WI38 (cell line): ENCODE measurements around the gene NR2C1.
A peak's percentile ranks its signal among the peaks of the same experiment; 100 is the strongest.

Source experiments
- H3K4me3 ChIP-seq: 2 replicates; pipeline ENCODE4 v1.5.1; 2011; ENCODE audit warnings: low read depth, mild to moderate bottlenecking, control low read depth, low read length
- TF ChIP-seq, protein P1 (sequence below): IDR thresholded peaks from 2 replicates; pipeline ENCODE4 v1.5.1; 2012; ENCODE audit warnings: low read depth, mild to moderate bottlenecking, control low read depth, low read length

The NR2C1 gene

DNA sequence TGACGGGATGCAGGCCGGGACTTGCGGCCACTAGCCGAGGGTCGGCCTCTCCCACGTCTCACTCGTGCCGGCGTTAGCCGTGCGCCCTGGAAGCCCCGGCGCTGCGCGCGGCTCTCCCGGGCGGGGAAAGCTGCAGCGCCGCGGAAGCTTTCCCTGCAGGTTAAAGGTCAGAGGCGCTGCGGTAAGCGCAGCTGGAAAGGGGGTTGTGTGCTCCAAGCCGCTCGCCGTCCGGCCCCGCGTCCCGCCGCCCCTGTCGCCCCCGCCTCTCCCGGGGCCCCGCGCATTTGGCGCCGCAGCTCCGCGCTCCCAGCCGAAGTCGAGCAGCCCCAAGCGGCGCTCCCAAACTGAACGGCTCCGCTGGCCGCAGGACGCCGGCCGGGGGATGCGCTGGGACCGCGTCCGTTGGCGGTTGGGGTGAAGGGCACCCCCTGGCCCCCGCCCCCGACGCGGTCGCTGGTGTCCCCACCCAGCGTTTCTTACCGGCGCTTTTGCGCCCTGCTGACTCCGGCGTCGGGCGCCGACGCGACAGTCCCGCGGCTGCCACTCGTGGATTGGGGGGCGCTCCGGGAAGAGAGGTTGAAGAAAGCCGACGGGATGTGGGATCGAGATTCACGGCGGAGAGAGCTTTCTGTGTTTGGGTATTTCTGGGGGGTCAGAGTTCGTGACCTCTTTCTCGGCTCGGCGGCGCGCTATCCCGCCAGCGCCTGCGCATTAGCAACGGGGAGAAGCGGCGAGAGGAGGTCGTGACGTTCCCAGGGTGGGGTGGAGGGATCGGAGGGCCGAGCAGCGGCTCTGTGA, at the start of gene NR2C1:
NR2C1 (minus strand) TSS at position 719 of the 798 bp plus-strand sequence. CDS start 6,234 bp downstream, outside the sequence.
- TF ChIP-seq, protein P1, sequence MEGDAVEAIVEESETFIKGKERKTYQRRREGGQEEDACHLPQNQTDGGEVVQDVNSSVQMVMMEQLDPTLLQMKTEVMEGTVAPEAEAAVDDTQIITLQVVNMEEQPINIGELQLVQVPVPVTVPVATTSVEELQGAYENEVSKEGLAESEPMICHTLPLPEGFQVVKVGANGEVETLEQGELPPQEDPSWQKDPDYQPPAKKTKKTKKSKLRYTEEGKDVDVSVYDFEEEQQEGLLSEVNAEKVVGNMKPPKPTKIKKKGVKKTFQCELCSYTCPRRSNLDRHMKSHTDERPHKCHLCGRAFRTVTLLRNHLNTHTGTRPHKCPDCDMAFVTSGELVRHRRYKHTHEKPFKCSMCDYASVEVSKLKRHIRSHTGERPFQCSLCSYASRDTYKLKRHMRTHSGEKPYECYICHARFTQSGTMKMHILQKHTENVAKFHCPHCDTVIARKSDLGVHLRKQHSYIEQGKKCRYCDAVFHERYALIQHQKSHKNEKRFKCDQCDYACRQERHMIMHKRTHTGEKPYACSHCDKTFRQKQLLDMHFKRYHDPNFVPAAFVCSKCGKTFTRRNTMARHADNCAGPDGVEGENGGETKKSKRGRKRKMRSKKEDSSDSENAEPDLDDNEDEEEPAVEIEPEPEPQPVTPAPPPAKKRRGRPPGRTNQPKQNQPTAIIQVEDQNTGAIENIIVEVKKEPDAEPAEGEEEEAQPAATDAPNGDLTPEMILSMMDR, result no peak
- H3K4me3 ChIP-seq, result peak within 1 kb of the TSS; percentile 82

DNA sequence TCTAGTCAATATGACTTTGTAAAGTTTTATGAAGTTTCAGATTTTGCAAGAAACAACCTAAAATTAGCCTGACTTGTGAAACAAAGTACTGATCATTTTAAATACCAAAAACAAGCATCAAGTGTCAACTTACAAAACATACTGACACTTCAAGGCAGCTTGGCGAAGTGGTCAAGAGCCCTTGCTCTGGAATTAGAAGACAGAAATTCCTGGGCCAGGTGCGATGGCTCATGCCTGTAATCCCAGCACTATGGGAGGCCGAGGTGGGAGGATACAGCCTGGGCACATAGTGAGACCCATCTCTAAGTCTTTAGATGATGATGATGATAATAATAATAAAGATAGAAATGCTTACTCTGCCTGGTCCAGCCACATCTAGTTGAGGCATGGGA, 45.4 kb upstream of the NR2C1 start:
- no peak overlapping the region for H3K4me3 ChIP-seq
- TF ChIP-seq, protein P1, result no peak

DNA sequence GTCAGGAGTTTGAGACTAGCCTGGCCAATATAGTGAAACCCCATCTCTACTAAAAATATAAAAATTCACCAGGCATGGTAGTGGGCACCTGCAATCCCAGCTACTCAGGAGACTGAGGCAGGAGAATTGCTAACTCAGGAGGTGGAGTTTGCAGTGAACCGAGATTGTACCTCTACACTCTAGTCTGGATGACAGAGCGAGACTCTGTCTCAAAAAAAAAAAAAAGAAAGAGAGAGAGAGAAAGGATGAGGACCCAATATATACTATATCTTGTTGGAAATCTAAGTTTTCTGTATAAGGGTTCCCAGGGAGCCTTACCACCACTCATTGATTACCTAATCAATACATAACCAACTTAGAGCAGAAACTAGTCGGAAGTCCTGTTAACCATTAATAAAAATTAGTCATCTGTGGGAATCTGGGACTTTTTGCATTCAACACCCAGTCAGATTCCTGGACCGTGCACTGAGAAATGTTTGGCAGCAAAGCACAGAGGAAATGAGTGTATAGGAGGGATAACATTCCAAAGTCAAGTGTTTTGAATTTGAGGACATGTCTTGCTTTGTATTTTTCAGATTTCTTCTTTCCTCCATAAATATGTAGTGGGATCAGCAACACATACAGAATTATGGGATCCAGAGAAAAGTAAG, 44.8 kb upstream of the NR2C1 start:
- TF ChIP-seq, protein P1, result no peak
- H3K4me3 ChIP-seq, result no peak overlapping the region

DNA sequence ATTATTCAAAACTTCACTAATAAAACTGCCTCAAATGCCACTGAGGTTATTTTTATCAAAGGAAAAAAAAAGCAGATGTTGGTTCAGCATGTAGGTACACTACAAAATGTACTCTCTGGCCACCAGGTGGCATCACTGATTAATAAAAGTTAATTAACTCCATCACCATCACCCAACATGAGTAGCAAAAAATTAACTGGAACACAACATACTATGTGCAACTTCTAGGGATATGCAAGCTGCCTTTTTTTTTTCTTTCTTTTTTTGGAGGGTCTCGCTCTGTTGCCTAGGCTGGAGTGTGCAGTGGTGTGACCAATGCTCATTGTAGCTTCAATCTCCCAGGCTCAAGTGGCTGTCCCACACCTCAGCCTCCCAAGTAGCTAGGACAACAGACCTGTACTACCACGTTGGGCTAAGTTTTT, 43.8 kb upstream of the NR2C1 start:
- TF ChIP-seq, protein P1, result peak; percentile 12; the same call in 1 of the 2 replicates
- no peak overlapping the region for H3K4me3 ChIP-seq

DNA sequence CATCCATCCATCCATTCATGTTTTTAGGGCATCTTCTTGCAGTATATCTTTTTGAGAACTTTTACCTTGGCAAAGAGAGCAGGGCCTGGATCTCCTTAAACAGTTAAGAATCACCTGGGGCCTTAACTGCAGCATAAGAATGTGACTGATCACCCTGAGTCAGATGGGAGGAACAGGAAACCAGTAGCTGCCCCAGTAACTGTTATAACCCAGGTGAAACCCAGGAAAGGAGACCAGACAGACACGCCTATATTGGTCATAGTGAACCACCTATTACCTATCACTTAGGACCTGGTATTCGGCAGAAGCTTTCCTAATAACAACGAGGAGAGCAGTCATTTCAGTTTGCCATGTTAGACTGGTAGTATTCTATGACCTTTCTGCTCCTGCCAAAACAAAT, 43.4 kb upstream of the NR2C1 start:
- no peak overlapping the region for H3K4me3 ChIP-seq
- TF ChIP-seq, protein P1, result no peak

DNA sequence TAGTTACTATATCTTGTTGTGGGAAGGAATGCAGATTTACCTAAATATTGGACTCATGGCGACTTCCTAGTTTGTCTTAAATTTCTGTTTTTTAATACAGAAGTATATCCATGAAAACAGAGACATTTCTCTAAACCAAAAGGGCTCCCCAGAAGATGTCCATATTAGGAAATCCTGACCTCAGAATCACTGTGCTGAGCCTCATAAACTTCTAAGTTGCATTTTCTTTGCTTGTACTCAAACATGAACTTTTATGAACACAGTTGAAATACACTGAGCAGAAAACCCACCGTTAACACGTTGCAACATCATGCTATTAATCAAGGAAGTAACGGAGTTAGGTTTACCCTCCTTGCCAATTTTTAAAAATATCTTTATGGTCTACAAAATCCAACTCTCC, 42.9 kb upstream of the NR2C1 start:
- TF ChIP-seq, protein P1, result no peak
- H3K4me3 ChIP-seq, result no peak overlapping the region

DNA sequence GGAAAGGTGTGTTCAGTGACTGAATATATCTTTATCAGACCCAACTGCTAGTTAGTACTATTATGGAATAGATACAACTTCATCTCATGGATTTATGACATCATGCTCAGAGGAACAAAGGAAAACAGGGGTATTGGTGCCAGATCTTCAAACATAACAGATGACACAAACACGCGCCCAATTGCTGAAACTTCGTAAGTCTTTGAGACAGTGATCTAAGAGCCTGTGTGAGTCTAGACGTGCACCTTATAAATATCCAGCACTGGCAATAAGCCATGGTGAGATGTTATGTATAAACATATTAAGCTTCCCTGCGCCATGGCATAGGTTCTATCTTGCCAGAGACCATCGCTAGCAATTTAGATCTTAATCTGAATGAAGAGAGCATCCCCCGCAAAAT, 42.2 kb upstream of the NR2C1 start:
- H3K4me3 ChIP-seq, result no peak overlapping the region
- TF ChIP-seq, protein P1, result no peak
